HL-60 (cell line): Measurements from ENCODE around the gene LRRC8B.
A peak's percentile ranks its signal among the peaks of the same experiment; 100 is the strongest.

Source experiments
- DNase-seq, 2 experiments: peaks; one replicate each; pipeline ENCODE4 v3.0.0-alpha.2; 2010 to 2020; ENCODE audit warnings: low read depth in 1 of 2, low spot score in 1 of 2
- H3K27ac ChIP-seq: fragments of 250-450 bp; sonication (Bioruptor Pico); replicated peaks from 2 replicates; pipeline ENCODE4 v1.5.1; 2020; ENCODE audit warnings: mild to moderate bottlenecking, moderate library complexity
- H3K27me3 ChIP-seq: fragments of 250-450 bp; sonication (Bioruptor Pico); 2 replicates; pipeline ENCODE4 v1.5.1; 2021; ENCODE audit warnings: mild to moderate bottlenecking, moderate library complexity; ENCODE audit not compliant: insufficient read depth, poor library complexity, severe bottlenecking
- H3K4me3 ChIP-seq: replicated peaks from 2 replicates; pipeline ENCODE4 v1.5.1; 2011; ENCODE audit warnings: mild to moderate bottlenecking, control low read depth, low read length; ENCODE audit not compliant: insufficient read depth
- GABPA ChIP-seq: IDR thresholded peaks from 2 replicates; pipeline ENCODE4 v1.6.1; 2012; ENCODE audit warnings: low read depth
- POLR2AphosphoS5 ChIP-seq: IDR thresholded peaks from 2 replicates; pipeline ENCODE4 v1.6.1; 2012; ENCODE audit warnings: low read depth
- SPI1 ChIP-seq: IDR thresholded peaks from 2 replicates; pipeline ENCODE4 v1.6.1; 2012; ENCODE audit warnings: low read depth, mild to moderate bottlenecking, borderline replicate concordance
- TF ChIP-seq, protein P1 (sequence below): IDR thresholded peaks from 2 replicates; pipeline ENCODE4 v1.6.1; 2012; ENCODE audit warnings: low read depth; ENCODE audit not compliant: insufficient replicate concordance
- TF ChIP-seq, protein P2 (sequence below): IDR thresholded peaks from one replicate; pipeline ENCODE4 v1.5.1; 2011; ENCODE audit warnings: low read length, control low read depth, inconsistent platforms; ENCODE audit not compliant: insufficient read depth

LRRC8B gene

DNA sequence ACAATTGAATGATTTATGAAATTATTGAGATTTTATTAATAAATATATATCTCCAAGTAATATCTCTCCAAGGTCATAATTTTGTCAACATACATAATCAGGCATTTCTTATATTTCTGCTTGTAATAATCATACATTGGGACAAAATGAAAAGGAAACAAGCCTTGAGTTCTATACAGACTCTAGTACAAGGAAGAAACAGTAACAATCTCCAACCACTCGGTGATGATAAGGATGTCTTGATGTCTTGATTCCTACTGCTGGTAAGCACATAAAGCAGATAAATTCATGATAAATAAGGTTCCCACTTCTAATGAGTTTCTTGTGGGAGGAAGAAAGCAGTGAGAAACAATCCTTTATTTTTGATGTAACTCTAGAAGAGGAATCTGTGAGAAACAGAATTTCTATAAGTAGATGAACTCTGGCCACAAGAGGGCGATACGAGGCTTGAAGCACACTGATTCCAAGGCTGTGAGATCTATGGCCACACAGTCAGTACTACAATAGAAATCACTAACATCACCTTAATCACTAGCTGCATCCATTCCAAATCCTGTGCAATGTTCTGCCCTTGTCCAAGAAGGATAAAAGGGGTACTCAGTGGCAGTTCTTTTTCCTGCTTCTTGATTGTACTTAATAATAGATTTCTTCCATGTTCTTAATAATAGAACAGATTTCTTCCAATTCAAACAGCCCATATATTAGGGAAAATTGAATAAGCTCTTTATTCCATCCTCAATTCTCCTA, 41.4 kb upstream of the LRRC8B start:
- no peak overlapping the region for H3K4me3 ChIP-seq
- no peaks in the 10 kb centered on the region for H3K27me3 ChIP-seq
- peak; percentile 50 to 84 for DNase-seq
- no peak overlapping the region for H3K27ac ChIP-seq
- TF ChIP-seq POLR2AphosphoS5 (no peak), SPI1 (no peak), GABPA (no peak)
- TF ChIP-seq, protein P1, sequence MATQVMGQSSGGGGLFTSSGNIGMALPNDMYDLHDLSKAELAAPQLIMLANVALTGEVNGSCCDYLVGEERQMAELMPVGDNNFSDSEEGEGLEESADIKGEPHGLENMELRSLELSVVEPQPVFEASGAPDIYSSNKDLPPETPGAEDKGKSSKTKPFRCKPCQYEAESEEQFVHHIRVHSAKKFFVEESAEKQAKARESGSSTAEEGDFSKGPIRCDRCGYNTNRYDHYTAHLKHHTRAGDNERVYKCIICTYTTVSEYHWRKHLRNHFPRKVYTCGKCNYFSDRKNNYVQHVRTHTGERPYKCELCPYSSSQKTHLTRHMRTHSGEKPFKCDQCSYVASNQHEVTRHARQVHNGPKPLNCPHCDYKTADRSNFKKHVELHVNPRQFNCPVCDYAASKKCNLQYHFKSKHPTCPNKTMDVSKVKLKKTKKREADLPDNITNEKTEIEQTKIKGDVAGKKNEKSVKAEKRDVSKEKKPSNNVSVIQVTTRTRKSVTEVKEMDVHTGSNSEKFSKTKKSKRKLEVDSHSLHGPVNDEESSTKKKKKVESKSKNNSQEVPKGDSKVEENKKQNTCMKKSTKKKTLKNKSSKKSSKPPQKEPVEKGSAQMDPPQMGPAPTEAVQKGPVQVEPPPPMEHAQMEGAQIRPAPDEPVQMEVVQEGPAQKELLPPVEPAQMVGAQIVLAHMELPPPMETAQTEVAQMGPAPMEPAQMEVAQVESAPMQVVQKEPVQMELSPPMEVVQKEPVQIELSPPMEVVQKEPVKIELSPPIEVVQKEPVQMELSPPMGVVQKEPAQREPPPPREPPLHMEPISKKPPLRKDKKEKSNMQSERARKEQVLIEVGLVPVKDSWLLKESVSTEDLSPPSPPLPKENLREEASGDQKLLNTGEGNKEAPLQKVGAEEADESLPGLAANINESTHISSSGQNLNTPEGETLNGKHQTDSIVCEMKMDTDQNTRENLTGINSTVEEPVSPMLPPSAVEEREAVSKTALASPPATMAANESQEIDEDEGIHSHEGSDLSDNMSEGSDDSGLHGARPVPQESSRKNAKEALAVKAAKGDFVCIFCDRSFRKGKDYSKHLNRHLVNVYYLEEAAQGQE, result no peak
- TF ChIP-seq, protein P2, sequence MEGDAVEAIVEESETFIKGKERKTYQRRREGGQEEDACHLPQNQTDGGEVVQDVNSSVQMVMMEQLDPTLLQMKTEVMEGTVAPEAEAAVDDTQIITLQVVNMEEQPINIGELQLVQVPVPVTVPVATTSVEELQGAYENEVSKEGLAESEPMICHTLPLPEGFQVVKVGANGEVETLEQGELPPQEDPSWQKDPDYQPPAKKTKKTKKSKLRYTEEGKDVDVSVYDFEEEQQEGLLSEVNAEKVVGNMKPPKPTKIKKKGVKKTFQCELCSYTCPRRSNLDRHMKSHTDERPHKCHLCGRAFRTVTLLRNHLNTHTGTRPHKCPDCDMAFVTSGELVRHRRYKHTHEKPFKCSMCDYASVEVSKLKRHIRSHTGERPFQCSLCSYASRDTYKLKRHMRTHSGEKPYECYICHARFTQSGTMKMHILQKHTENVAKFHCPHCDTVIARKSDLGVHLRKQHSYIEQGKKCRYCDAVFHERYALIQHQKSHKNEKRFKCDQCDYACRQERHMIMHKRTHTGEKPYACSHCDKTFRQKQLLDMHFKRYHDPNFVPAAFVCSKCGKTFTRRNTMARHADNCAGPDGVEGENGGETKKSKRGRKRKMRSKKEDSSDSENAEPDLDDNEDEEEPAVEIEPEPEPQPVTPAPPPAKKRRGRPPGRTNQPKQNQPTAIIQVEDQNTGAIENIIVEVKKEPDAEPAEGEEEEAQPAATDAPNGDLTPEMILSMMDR, result peak; percentile 27

DNA sequence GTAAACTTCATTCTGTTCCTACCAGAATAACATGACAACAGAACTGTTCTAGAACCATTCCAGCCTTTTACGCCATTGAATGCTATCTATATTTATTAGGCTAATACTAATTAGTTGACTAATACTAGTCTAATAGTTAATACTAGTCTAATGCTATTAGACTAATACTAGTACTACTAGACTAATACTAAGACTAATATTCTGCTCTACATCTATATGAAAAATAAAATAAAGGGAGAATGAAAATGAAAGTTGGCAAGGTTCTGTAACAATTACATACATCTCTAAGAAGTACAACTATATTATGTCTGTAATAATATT, 40.9 kb upstream of the LRRC8B start:
- DNase-seq, result no peak
- no peak overlapping the region for H3K4me3 ChIP-seq
- no peak for TF ChIP-seq SPI1
- TF ChIP-seq, protein P2, result no peak
- TF ChIP-seq POLR2AphosphoS5, result no peak
- TF ChIP-seq GABPA, result no peak
- TF ChIP-seq, protein P1, result no peak
- no peaks in the 10 kb centered on the region for H3K27me3 ChIP-seq
- no peak overlapping the region for H3K27ac ChIP-seq

DNA sequence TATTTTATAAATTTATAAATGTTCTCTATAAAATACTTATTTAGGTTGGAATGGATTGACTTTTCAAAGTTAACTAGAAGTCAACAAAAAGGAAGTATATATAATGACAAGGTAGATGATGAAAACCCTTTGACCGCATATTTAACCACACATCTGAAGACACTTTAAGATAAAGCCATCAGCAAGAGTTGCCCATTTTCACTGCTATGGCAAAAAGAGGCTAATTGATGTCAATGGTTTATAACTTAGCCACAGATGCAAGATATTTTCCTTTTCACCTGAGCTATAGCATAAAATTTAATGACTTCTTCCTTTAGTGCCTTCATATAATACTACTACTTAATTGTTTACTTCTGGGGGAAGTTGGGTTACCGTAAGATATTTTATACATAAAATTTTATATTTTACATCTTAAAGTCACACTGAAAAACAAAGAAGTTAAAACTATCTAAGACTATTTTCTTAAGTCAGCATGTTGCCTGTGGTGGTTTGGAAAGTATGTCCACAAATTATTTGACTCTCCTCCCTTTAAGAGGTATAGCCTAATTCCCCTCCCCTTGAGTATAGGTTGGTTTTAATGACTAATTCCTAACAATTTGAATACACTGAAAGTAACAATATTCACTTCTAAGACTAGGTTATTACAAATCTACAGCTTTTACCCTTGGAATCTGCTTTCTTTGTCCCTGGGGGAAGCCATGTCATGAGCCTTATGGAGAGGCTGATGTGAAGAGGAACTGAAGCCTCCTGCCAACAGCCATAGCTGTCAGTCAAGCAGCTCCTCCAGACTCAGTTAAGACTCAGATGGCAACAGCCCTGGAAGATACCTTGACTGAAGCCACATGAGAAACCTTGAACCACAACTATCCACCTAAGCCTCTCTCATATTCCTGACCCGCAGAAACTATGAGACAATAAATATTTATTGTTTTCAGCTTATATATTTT, 40.3 kb upstream of the LRRC8B start:
- Histone ChIP-seq H3K27me3 (no peaks in the 10 kb centered on the region), H3K4me3 (no peak overlapping the region)
- peak; percentile 42 to 70 for DNase-seq

More for the DNA sequence above, 40.3 kb upstream of the LRRC8B start:
- peak overlapping the region; percentile 58 for H3K27ac ChIP-seq
- no peak for TF ChIP-seq POLR2AphosphoS5
- TF ChIP-seq SPI1, result peak; percentile 83
- TF ChIP-seq, protein P2, result no peak
- TF ChIP-seq, protein P1, result no peak
- TF ChIP-seq GABPA, result no peak
